Activated CD4-positive, alpha-beta T cell treated with anti-CD3 and anti-CD28 coated beads, Interleukin-2, amount 50 U/mL, for 1 hour (primary cell): Measurements from ENCODE around the gene SCYL2.
"Not testable (repeated sequence)": the region's sequence is repeated elsewhere in the genome, so short reads cannot be mapped to it uniquely, and the experiment has no call there.

Experiments
- DNase-seq: peaks from one replicate; pipeline ENCODE4 v3.0.0-alpha.2; 2020

The SCYL2 gene

DNA sequence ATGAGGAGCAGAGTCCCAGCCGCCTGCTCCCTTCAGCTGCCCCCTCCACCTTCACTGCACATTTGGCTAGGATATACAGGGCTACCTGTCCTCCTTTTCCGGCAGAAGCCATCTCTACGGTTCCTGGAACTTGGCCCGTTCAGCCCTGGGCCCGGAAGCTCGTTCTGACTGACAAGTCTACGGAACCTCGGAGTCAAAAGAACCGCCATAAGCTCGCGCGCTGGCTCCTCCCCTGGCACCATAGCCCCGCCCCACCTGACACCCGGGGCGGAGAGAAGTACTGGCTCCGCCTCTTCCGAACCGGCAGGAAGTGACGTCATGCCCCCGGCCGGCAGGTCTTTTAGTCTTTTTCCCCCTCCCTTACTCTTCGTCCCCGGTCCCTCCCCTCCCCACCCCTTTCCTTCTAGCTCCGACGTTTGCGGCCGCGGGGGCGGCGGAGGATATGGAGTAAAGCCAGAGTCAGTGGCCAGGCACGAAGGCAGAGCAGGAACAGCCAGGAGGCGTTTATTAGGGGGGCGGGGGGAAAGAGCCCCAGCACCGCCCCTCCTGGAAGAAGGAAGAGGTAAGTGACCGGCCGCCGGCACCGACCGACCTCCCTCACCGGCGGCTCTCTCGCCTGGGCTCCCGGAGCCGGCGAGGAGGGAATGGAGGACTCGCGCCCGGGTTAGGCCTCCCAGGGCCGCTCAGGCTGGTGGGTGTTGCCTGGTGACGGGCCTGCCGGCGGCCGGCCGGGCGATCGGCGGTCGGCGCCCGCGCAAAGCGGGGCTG lies at the start of gene SCYL2, which contains the start of gene DEPDC4:
SCYL2 (plus strand) TSS at position 343 of the 768 bp plus-strand sequence. CDS start 15,794 bp downstream, outside the sequence.
DEPDC4 (minus strand) TSS at position 245 of the 768 bp plus-strand sequence; CDS start at position 242, 3 bp downstream.
- DNase-seq, result peak; percentile 93

- DNase-seq, result no peak
Observed at GRCh38 chr12:100219328-100220109, 47.5 kb upstream of the SCYL2 start.

DNA sequence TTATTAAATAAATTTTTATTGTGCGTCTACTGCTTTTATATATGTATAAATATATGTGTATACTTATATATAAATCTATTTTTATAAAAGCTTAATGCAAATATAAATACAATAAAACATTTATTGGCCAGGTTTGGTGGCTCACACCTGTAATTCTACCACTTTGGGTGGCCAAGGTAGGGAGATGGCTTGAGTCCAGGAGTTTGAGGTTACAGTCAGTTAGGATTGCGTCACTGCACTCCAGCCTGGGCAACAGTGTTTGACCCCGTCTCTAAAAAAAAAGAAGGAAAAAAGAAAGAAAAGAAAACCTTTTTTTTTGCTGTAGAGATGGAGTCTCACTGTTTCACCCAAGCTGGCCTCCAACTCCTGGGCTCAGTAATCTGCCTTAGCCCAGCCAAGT lies 45.5 kb upstream of the SCYL2 start:
- DNase-seq, result no peak

GRCh38 chr12:100222173-100222572 lies 44.8 kb upstream of the SCYL2 start:
- DNase-seq, result not testable (repeated sequence)

GRCh38 chr12:100225491-100225890 lies 41.5 kb upstream of the SCYL2 start:
- no peak for DNase-seq

GRCh38 chr12:100229036-100229635 lies 37.8 kb upstream of the SCYL2 start:
- no peak for DNase-seq

DNA sequence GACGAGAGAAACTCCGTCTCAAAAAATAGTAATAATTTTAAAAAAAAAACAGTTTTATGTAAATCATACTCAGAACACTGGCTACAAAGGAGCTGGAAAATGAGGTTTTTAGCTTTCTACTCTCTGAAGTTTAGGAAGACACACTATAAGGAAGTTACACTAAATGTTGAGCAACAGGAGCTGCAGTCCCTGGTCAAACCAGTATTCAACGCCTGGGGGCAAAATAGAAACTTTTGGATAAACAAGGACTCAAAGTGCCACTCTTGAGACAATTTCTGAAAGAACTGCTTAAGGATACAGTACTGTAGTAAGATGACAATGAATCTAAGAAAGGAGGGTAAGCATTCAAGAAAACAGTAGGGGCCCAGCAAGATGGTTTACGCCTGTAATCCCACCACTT lies 37.1 kb upstream of the SCYL2 start:
- DNase-seq, result no peak

- not testable (repeated sequence) for DNase-seq
Observed at GRCh38 chr12:100231873-100232272, 35.1 kb upstream of the SCYL2 start.

GRCh38 chr12:100234166-100234565 lies 32.8 kb upstream of the SCYL2 start:
- no peak for DNase-seq

DNA sequence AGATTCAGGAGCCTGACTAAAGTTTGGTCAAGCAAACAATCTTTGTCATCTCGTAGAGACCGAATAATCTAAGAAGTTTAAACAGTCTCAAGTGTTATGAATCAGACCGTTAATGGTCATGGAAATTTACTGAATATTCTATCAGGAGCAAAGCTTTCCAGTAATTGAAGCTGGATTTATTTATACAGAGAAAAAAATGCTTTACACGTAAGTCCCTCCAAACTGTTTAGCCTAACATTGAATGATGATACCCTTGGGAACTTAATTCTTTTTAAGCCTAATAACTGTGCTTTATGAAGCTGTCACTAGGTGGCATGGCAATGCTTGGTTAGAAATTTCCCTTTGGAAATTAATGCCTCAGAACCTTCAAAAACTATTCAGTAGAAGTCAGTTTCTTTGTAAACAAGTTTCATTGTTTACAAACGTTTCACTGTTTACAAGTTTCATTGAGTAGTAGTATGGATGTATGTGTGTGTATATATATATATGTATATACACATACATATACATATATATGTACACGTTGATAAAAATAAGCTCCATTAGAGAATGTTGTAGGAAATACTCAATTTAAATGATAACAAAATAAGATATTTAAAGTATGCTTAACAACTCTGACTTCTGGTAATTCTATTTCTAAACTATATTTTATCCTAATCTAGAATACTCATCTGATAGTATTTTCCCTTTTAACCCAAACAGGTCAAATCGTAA lies 32.2 kb upstream of the SCYL2 start:
- no peak for DNase-seq

GRCh38 chr12:100238801-100239200 lies 28.2 kb upstream of the SCYL2 start:
- no peak for DNase-seq

DNA sequence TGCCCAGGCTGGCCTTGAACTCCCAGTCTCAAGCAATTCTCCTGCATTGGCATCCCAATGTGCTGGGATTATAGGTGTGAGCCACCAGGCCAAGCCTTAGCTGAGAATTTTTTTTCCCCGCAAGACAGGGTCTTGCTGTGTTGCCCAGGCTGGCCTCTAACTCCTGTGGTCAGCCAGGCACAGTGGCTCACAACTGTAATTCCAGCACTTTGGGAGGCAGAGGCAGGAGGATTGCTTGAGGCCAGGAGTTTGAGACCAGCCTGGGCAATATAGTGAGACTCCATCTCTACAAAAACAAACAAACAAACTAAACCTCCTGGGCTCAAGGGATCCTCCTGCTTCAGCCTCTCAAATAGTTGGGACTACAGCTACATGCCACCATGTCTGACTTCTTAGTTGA lies 27.4 kb upstream of the SCYL2 start:
- DNase-seq, result no peak

- DNase-seq, result no peak
Observed at GRCh38 chr12:100243137-100243536, 23.8 kb upstream of the SCYL2 start.

DNA sequence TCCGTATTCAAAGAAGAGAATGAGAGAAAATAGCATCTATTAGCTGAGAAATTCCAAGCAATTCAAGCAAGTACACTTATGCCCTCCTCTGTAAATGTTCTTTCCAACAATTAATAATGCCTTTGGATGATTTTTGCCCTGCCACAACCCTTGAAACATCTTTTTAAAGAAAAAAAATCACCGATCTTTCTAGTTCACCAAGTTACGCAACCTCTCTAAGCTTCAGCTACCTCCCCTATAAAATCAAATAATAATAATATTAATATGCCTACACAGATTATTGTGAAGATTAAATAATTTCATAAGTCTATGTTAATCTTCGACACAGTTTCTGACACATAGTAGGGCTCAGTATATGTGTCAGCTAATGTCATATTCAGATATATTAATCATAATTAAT lies 19.2 kb upstream of the SCYL2 start:
- no peak for DNase-seq

DNA sequence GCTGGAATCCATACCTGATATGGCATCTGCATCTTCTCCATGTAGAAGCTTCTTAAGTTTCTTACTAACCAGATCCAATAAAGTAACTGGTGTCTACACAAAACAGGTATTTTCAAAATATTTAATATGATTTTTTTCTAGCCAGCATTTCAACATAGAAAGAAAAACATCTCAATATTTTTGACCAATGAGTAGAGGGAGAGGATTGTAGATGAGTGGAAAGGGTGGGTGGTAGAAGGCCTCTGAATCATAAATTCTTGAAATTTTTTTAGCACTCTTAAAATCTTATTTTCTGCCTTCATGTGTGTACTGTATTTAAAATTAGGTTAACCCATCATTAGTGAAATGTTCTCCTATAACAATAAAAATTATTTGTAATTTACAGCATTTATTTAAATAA lies 18.1 kb upstream of the SCYL2 start:
- DNase-seq, result no peak

GRCh38 chr12:100249941-100250340 lies 17.0 kb upstream of the SCYL2 start:
- no peak for DNase-seq

DNA sequence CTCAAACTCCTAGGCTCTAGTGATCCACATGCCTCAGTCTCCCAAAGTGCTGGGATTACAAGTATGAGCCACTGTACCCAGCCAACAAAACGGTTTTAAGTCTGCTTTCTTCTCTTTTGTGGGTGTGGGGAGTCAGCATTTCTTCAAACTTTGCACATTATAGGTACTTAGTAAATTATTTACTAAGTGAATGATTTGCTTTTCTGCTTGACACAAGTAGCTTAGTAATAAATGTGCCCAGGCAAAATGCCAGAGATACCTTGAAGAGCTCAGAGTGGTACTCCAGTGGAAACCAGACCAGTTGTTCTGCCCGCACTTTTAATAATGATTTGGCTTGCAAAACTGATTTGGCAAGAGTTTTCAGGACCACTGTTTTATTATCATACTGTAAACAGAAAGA lies 15.1 kb upstream of the SCYL2 start:
- no peak for DNase-seq

- DNase-seq, result no peak
Observed at GRCh38 chr12:100253437-100253836, 13.5 kb upstream of the SCYL2 start.

DNA sequence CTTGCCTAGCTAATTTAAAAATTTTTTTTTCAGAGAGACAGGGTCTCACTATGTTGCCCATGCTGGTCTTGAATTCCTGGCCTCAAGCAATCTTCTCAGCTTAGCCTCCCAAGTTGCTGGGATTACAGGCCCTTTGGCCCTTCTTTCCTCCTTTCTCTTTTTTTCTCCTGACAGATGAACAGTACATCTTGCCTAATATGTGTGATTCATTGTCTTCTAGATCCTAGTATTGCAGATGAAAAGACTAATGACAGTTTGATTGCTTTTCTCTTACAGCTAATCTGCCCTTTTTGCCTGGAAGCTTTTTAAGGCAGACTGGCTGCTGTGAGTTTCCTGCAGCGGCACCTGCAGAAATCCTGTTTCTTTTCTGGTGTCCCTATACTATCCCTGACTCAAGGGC lies 12.1 kb upstream of the SCYL2 start:
- no peak for DNase-seq

GRCh38 chr12:100258127-100258526 lies 8.8 kb upstream of the SCYL2 start:
- DNase-seq, result no peak

- DNase-seq, result no peak
Observed at GRCh38 chr12:100263131-100263530, 3.8 kb upstream of the SCYL2 start.

- not testable (repeated sequence) for DNase-seq
Observed at GRCh38 chr12:100265107-100265506, 1.9 kb upstream of the SCYL2 start.
